K562 (cell line): ENCODE results near the gene EIF3I. TPM values are rescaled to one million over a fixed set of nuclear protein-coding genes. Genes with fewer than 3 reads are reported as not detected.

Source experiments
- ARID3B ChIP-seq: fragments of 250-450 bp; sonication (Bioruptor Pico); IDR thresholded peaks from 2 replicates; pipeline ENCODE4 v1.4.0; 2020; ENCODE audit warnings: borderline replicate concordance
- CREB3L1 ChIP-seq: fragments of 450-650 bp; IDR thresholded peaks from 2 replicates; pipeline ENCODE4 v1.6.1; 2014; ENCODE audit warnings: low read depth, mild to moderate bottlenecking, moderate library complexity, borderline replicate concordance
- DLX4 ChIP-seq: fragments of 250-450 bp; sonication (Bioruptor Pico); IDR thresholded peaks from 2 replicates; pipeline ENCODE4 v1.6.1; 2021; ENCODE audit warnings: mild to moderate bottlenecking
- FOXJ3 ChIP-seq: sonication (generic); formaldehyde crosslinking; IDR thresholded peaks from 2 replicates; pipeline ENCODE4 v1.4.0; 2020; ENCODE audit warnings: mild to moderate bottlenecking, missing genetic modification reagents
- HMG20A ChIP-seq: fragments of 450-650 bp; formaldehyde crosslinking; conservative IDR thresholded peaks from 2 replicates; pipeline ENCODE4 v1.4.0; 2020; ENCODE audit warnings: mild to moderate bottlenecking, mixed read lengths
- IFI16 ChIP-seq: fragments of 250-450 bp; sonication (Bioruptor Pico); IDR thresholded peaks from 2 replicates; pipeline ENCODE4 v2.1.2; 2022; ENCODE audit warnings: mild to moderate bottlenecking, inconsistent platforms
- NEUROD1 ChIP-seq: fragments of 150-350 bp; IDR thresholded peaks from 2 replicates; pipeline ENCODE4 v1.6.1; 2014; ENCODE audit warnings: borderline replicate concordance, low read length, low read depth; ENCODE audit not compliant: partially characterized antibody
- POLR2AphosphoS5 ChIP-seq: IDR thresholded peaks from 2 replicates; pipeline ENCODE4 v1.6.1; 2011; ENCODE audit warnings: mild to moderate bottlenecking, low read depth, low read length, moderate library complexity; ENCODE audit not compliant: control insufficient read depth, insufficient read depth
- SP1 ChIP-seq: sonication (generic); formaldehyde crosslinking; IDR thresholded peaks from 2 replicates; pipeline ENCODE4 v1.8.1; 2022; ENCODE audit warnings: mild to moderate bottlenecking, missing genetic modification reagents
- TAF1 ChIP-seq: IDR thresholded peaks from 2 replicates; pipeline ENCODE4 v1.6.1; 2011; ENCODE audit warnings: mild to moderate bottlenecking, low read length, moderate library complexity; ENCODE audit not compliant: insufficient read depth, control insufficient read depth, severe bottlenecking; ENCODE audit errors: extremely low read depth
- YBX1 ChIP-seq: fragments of 450-650 bp; IDR thresholded peaks from 2 replicates; pipeline ENCODE4 v1.7.1; 2016; ENCODE audit warnings: mild to moderate bottlenecking
- ZNF407 ChIP-seq: fragments of 450-650 bp; IDR thresholded peaks from 2 replicates; pipeline ENCODE4 v1.6.1; 2016; ENCODE audit warnings: low read depth
- ZNF778 ChIP-seq: fragments of 450-650 bp; formaldehyde crosslinking; IDR thresholded peaks from 2 replicates; pipeline ENCODE4 v1.4.0; 2020; ENCODE audit warnings: mild to moderate bottlenecking, moderate library complexity
- polyA plus RNA-seq, 8 experiments: library from polyadenylated mRNA; depleted of rRNA in 4 of 8; stranded (reverse) in 5 of 8; unstranded in 3 of 8; fragments of >200 nt; fragmentation: Nextera tagmentation in 2 of 8; fragmentation: Illumina TruSeq in 1 of 8; extraction: Ambion mirVana in 2 of 8; extraction: Trizol in 1 of 8; gene quantifications; 2 replicates each; pipeline versions ENCODE4 v1.2.1 to v1.2.3, GENCODE V29; 2011 to 2014; ENCODE audit warnings: inconsistent platforms in 1 of 8, missing spikeins in 1 of 8
- total RNA-seq, 7 experiments: library from RNA; depleted of rRNA in 6 of 7; stranded (reverse); fragments of >200 nt in 6 of 7; fragmentation: Illumina TruSeq in 2 of 7; extraction: Trizol in 2 of 7; gene quantifications; 2 replicates each; pipeline versions ENCODE4 v1.2.1 to v1.2.3, GENCODE V29; 2011 to 2021; ENCODE audit warnings: low replicate concordance in 1 of 7

The EIF3I gene
- total and polyA plus RNA-seq, 9 of the 15 experiments (the other 6 are each of a cell fraction or from before 2014, with no cell fraction given) = 414 to 1,526 (median 635) TPM

GRCh38 chr1:32247983-32248889 lies 26.0 kb downstream of the EIF3I start (continued):
- no peak for TF ChIP-seq ARID3B
- peak; percentile 52 for TF ChIP-seq NEUROD1
- TF ChIP-seq ZNF778 = no peak
- no peak for TF ChIP-seq DLX4 (CRISPR knock-in tag)
- no peak for TF ChIP-seq POLR2AphosphoS5
- TF ChIP-seq YBX1 = no peak
- TF ChIP-seq HMG20A (CRISPR knock-in tag) = no peak
- no peak for TF ChIP-seq CREB3L1
- peak; percentile 70 for TF ChIP-seq ZNF407
- no peak for TF ChIP-seq IFI16 (CRISPR knock-in tag)
- TF ChIP-seq TAF1 = no peak
- TF ChIP-seq SP1 = peak; percentile 72
- no peak for TF ChIP-seq FOXJ3 (CRISPR knock-in tag)
